Activated naive CD8-positive, alpha-beta T cell treated with anti-CD3 and anti-CD28 coated beads for 36 hours (primary cell): Measurements from ENCODE around the gene HOXD4. TPM values are rescaled to one million over a fixed set of nuclear protein-coding genes. Genes with fewer than 3 reads are reported as not detected.

Source experiments
- DNase-seq: peaks from one replicate; pipeline ENCODE4 v3.0.0; 2021
- H3K27ac Mint-ChIP-seq: one replicate; pipeline ENCODE4 v1.8.0; 2022; ENCODE audit warnings: mild to moderate bottlenecking, moderate library complexity, mixed read lengths
- H3K27me3 Mint-ChIP-seq: one replicate; pipeline ENCODE4 v1.8.0; 2022; ENCODE audit warnings: mild to moderate bottlenecking, mixed read lengths
- H3K36me3 Mint-ChIP-seq: one replicate; pipeline ENCODE4 v1.8.0; 2021; ENCODE audit warnings: mild to moderate bottlenecking, mixed read lengths
- H3K4me1 Mint-ChIP-seq: one replicate; pipeline ENCODE4 v1.8.0; 2021; ENCODE audit warnings: mixed read lengths
- H3K4me3 Mint-ChIP-seq: one replicate; pipeline ENCODE4 v1.8.0; 2022; ENCODE audit warnings: mild to moderate bottlenecking, moderate library complexity, mixed read lengths
- H3K9me3 Mint-ChIP-seq: one replicate; pipeline ENCODE4 v1.8.0; 2022; ENCODE audit warnings: mixed read lengths
- total RNA-seq, 2 experiments: library from RNA; stranded (reverse); gene quantifications; one replicate each; pipeline ENCODE4 v1.2.3, GENCODE V29; 2021

HOXD4 gene
- total RNA-seq, 2 experiments from 2014 or later: not detected

DNA sequence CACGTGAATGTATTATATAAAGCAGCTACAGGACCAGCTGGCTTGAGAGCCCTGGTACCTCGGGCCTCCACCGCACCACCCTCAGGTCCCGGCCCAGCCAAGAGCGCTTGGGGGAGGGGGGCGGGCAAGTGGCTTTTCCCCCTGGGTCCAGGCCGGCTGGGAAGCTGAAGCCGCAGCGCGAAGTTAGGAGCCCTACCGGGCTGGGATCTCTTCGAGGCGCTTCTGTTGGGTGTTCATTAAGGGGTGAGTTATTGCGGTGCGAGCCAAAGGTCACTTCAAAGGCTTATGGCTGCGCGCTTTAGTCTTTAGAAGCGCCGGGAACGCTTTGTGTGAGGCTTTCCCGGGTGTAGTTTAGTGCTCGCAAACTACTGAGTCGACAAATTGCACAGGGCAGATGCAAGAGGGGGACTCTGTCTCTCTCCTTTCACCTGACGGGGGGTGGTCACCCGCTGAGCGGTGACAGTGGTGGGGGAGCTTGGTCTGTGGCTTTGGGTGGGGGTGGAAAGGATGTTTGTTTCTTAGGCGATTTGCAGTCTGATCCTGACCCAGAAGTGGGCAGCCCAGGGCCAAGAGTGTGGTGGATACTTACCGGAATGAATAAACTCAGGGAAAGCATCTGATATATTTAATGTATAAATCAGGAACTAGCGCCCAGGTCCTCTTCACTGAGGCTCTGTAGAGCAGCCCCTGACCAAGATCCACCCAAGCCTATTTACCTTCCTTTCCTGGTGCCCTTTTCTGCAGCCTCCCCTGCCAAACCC, 11.7 kb downstream of the HOXD4 start:
- Mint-ChIP-seq H3K4me1 (peaks cover 16% of the 10 kb centered on the region), H3K27me3 (peaks cover 97% of the 10 kb centered on the region), H3K36me3 (no peaks in the 10 kb centered on the region), H3K9me3 (peaks cover 12% of the 10 kb centered on the region), H3K27ac (no peak overlapping the region), H3K4me3 (no peak overlapping the region)
- no peak for DNase-seq

DNA sequence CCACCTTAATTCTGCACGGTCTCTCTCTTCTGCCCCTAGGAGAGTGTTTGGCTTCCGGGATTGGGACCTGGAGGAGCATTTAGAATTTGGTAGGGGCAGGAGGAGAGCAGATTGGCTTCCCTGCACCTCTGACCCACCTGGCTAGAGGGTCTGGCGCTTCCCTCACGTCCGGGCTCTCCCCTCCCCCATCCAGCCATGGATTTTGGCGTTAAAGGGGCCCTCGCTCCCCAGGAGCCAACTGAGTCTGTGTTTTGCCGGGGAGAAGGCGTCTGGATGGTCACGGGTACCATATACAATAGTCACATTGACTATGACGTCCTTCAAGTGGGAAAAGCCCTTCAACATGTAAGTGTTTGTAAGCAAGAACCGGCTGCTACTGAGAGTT, 12.3 kb downstream of the HOXD4 start:
- H3K27me3 Mint-ChIP-seq: peaks cover 96% of the 10 kb centered on the region
- H3K9me3 Mint-ChIP-seq: peaks cover 12% of the 10 kb centered on the region
- H3K4me3 Mint-ChIP-seq: no peak overlapping the region
- H3K27ac Mint-ChIP-seq: no peak overlapping the region
- H3K36me3 Mint-ChIP-seq: no peaks in the 10 kb centered on the region
- no peak for DNase-seq
- peaks cover 13% of the 10 kb centered on the region for H3K4me1 Mint-ChIP-seq

DNA sequence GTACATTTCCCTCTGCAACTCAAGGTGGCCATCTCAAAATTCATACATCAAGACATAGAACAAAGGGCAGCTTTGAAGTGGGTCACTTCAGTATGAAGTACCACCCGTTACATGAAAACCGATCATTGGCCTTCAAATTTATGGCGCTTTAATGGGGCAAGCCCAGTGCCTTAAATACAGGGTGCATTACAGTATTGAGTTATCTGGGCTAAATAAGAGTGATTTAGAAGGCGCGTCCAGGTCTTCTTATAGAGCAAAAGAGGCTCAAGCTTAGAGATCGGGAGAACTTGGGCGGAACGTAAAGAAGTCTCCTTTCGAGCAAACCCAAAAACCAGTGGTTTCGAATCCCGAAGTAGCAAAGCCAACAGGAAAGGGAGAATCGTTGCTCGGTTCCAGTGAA, 12.9 kb downstream of the HOXD4 start:
- DNase-seq: no peak
- Mint-ChIP-seq H3K27ac (no peak overlapping the region), H3K9me3 (peaks cover 12% of the 10 kb centered on the region), H3K27me3 (peaks cover 95% of the 10 kb centered on the region), H3K4me1 (peaks cover 13% of the 10 kb centered on the region), H3K36me3 (no peaks in the 10 kb centered on the region), H3K4me3 (no peak overlapping the region)

DNA sequence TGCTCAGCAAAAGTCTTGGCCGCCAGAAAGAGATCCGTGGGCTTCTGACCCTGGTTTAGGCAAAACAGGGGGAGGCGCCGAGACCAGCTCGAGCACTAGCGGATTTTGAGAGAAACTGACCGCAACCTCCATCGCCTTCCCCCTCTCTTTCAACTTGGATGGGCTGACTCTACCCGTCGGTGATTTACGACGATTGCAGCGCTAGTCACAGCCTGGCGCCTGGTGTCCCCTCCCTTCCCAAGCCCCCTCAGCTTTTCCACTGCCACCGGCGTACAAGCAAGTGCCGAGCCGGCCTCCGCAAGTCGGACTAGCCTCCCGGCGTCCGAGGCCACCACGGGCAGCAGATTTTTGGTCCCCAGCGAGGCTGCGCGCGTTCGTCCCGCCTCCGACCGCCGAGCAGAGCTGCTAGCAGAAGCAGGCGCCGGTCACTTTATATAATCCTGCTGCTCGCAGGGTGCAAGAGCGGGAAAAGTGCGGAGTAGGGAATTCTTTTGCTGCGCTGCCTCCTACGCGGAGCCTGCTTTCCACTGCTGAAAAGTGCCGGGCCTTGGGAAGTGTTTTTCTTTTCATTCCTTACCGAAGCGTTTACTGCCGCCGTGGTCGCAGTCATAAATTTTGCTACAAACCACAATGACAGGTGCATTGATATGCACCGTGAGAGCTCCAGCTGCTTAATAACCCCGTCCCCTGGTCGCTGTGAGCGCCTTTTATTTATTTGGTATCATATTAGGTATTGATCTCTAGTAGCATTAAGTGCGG, 13.4 kb downstream of the HOXD4 start:
- DNase-seq: no peak
- peaks cover 12% of the 10 kb centered on the region for H3K9me3 Mint-ChIP-seq
- peaks cover 11% of the 10 kb centered on the region for H3K4me1 Mint-ChIP-seq
- H3K27ac Mint-ChIP-seq: no peak overlapping the region
- H3K4me3 Mint-ChIP-seq: peak overlapping the region; percentile 2
- H3K36me3 Mint-ChIP-seq: no peaks in the 10 kb centered on the region
- peaks cover 95% of the 10 kb centered on the region for H3K27me3 Mint-ChIP-seq

DNA sequence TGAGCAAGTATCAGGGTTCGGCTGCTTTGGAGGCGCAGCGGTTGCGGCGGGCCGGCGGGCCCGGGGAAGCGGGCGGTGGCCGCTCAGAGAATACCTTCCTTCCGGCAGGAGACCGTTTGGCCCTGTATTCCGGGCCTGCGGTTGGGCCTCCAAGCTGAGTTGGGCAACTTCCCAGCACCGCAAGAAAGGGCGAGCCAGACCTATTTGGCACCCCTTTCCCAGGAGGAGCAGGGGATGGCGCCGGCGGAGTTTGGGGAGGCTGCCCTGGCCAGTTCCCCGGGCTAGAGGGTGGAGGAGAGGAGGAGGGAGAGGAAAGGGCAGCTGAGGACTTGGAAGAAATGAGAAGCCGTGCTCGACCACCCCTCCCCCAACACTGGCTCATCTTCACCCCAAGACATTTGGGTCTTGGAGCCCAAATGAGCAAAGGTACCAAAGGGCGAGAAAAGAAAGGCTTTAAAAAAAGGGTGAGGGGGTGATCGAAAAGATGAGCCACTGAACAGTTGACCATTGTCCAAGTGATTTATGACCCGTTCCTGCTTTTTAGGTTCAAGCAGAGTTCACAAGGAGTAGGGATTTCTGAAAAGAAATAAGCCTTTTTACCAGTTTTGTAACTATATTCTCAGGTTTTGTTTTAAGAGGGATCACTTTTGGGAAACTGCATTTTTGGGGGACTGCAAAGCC, 14.2 kb downstream of the HOXD4 start:
- Mint-ChIP-seq H3K4me1 (peaks cover 11% of the 10 kb centered on the region), H3K4me3 (no peak overlapping the region), H3K27ac (no peak overlapping the region), H3K36me3 (no peaks in the 10 kb centered on the region), H3K9me3 (peaks cover 12% of the 10 kb centered on the region), H3K27me3 (peaks cover 95% of the 10 kb centered on the region)
- no peak for DNase-seq

DNA sequence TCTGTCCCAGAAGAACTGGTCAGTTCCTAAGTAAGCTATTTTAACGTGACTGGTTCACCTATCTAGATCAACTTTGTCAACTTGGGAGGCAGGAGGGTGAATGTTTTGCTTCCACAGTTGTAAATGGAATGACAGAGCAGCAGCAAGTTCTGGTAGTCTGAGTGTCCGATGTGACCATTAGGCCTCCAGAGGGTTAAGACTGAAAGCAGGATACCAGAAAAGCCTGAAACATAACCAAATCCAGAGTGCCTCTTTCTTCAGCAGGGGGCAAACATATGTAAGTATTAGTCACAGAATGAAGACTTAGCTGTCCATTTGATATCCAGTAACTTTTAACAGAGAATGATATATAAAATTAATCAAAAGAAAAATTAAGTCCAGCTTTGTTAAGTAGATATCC, 14.9 kb downstream of the HOXD4 start:
- Mint-ChIP-seq H3K4me1 (peaks cover 7% of the 10 kb centered on the region), H3K9me3 (peaks cover 12% of the 10 kb centered on the region), H3K4me3 (no peak overlapping the region), H3K27ac (no peak overlapping the region), H3K27me3 (peaks cover 95% of the 10 kb centered on the region), H3K36me3 (no peaks in the 10 kb centered on the region)
- DNase-seq: no peak

DNA sequence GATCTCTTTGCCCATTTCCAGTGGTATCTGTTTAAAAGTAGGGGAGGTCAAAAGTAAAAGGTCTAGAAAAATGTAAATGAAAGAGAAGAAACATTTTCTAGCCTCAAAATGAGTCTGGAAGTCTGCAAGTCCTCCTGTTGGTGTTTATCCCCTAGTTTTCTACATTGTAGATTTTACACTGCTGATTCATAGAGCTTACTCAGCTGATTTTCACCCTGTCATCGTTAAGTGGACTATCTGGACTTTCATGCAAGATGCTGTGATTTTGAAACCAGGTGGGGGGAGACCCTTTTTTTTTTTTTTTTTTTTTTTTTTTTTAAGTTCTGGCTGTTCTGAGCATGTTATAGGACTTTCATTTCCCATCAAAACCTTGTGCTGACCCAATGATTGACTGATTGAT, 16.0 kb downstream of the HOXD4 start:
- Mint-ChIP-seq H3K27ac (no peak overlapping the region), H3K4me3 (no peak overlapping the region), H3K27me3 (peaks cover 95% of the 10 kb centered on the region), H3K4me1 (peaks cover 6% of the 10 kb centered on the region), H3K36me3 (no peaks in the 10 kb centered on the region), H3K9me3 (peaks cover 11% of the 10 kb centered on the region)
- DNase-seq: no peak

DNA sequence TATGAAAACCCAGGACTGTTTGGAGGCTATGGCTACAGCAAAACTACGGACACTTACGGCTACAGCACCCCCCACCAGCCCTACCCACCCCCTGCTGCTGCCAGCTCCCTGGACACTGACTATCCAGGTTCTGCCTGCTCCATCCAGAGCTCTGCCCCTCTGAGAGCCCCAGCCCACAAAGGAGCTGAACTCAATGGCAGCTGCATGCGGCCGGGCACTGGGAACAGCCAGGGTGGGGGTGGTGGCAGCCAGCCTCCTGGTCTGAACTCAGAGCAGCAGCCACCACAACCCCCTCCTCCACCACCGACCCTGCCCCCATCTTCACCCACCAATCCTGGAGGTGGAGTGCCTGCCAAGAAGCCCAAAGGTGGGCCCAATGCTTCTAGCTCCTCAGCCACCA, 17.8 kb downstream of the HOXD4 start:
- Mint-ChIP-seq H3K27me3 (peaks cover 95% of the 10 kb centered on the region), H3K9me3 (peaks cover 5% of the 10 kb centered on the region), H3K36me3 (peaks cover 1% of the 10 kb centered on the region), H3K27ac (no peak overlapping the region), H3K4me1 (peaks cover 15% of the 10 kb centered on the region), H3K4me3 (no peak overlapping the region)
- no peak for DNase-seq

DNA sequence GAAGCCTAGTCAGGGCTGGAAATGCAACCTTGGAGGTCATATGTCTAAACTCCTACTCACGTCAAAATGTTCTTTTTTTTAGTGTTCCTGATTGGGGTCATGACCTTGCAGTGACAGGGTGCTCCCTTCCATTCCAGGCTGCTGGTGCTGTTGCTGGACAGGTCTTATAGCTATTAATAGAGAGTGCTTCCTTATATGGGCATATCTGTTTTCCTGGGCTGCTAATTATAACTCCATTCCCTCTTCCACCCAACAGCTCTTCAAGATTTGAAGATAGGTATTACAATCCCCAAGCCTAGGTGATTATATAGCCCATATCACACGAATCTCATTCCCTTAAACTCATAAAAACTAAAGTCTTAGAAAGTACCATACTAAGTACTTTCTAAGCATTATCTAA, 18.4 kb downstream of the HOXD4 start:
- H3K27me3 Mint-ChIP-seq: peaks cover 95% of the 10 kb centered on the region

DNA sequence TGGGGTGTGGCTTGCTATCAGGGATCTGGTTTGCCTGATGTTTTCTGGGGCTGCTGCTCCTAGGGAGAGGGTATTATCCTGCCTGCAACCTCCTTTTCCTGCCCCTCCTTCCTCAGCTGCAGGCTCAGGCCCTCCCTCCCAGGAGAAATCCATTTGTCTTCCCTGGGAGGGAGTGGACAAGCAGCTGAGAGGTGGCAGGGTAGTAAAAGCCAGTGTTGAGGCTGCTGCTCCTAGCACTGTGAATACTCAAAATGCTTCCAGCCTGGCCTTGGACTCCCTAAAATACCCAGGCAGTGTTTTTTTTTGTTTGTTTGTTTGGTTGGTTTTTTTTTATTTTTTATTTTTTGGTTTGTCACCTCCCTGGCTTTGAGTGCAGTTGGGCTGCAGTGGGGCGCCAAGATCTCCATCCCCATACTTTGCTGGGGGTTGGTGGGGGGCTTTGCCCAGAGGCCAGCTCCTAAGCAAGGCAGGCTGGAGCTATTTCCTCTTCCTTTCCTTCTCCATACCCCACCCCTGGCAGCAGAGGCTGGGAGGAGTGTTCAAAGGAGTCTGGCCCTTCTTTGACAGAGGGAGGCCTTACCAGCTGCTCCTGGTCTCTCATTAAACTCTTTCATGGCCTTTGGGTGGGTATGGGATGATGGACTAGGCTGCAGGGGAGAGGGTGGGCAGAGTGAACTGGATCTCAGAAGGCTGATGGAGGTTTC, 19.4 kb downstream of the HOXD4 start:
- DNase-seq: no peak
- Mint-ChIP-seq H3K27me3 (peaks cover 95% of the 10 kb centered on the region), H3K9me3 (peaks cover 3% of the 10 kb centered on the region)

More for the DNA sequence above, 18.4 kb downstream of the HOXD4 start:
- H3K36me3 Mint-ChIP-seq: peaks cover 1% of the 10 kb centered on the region
- peaks cover 3% of the 10 kb centered on the region for H3K9me3 Mint-ChIP-seq
- no peak overlapping the region for H3K27ac Mint-ChIP-seq
- no peak overlapping the region for H3K4me3 Mint-ChIP-seq
- no peak for DNase-seq
- peaks cover 14% of the 10 kb centered on the region for H3K4me1 Mint-ChIP-seq

DNA sequence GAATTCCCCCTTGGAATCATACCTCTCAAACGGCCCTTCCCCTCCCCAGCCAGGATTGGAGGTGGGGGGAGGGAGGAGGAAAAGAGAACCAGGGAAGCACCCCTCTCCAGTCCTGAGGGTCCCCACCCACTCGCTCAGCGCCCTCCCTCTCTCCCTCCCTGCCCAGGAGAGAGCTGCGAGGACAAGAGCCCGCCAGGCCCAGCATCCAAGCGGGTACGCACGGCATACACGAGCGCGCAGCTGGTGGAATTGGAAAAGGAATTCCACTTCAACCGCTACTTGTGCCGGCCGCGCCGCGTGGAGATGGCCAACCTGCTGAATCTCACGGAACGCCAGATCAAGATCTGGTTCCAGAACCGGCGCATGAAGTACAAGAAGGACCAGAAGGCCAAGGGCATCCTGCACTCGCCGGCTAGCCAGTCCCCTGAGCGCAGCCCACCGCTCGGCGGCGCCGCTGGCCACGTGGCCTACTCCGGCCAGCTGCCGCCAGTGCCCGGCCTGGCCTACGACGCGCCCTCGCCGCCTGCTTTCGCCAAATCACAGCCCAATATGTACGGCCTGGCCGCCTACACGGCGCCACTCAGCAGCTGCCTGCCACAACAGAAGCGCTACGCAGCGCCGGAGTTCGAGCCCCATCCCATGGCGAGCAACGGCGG, 20.1 kb downstream of the HOXD4 start:
- no peak overlapping the region for H3K27ac Mint-ChIP-seq
- peaks cover 3% of the 10 kb centered on the region for H3K9me3 Mint-ChIP-seq
- H3K36me3 Mint-ChIP-seq: peaks cover 1% of the 10 kb centered on the region
- peaks cover 97% of the 10 kb centered on the region for H3K27me3 Mint-ChIP-seq
- DNase-seq: no peak
- peaks cover 21% of the 10 kb centered on the region for H3K4me1 Mint-ChIP-seq
- H3K4me3 Mint-ChIP-seq: no peak overlapping the region

More for the DNA sequence above, 19.4 kb downstream of the HOXD4 start:
- no peak overlapping the region for H3K4me3 Mint-ChIP-seq
- H3K27ac Mint-ChIP-seq: no peak overlapping the region
- H3K36me3 Mint-ChIP-seq: peaks cover 1% of the 10 kb centered on the region
- peaks cover 18% of the 10 kb centered on the region for H3K4me1 Mint-ChIP-seq

DNA sequence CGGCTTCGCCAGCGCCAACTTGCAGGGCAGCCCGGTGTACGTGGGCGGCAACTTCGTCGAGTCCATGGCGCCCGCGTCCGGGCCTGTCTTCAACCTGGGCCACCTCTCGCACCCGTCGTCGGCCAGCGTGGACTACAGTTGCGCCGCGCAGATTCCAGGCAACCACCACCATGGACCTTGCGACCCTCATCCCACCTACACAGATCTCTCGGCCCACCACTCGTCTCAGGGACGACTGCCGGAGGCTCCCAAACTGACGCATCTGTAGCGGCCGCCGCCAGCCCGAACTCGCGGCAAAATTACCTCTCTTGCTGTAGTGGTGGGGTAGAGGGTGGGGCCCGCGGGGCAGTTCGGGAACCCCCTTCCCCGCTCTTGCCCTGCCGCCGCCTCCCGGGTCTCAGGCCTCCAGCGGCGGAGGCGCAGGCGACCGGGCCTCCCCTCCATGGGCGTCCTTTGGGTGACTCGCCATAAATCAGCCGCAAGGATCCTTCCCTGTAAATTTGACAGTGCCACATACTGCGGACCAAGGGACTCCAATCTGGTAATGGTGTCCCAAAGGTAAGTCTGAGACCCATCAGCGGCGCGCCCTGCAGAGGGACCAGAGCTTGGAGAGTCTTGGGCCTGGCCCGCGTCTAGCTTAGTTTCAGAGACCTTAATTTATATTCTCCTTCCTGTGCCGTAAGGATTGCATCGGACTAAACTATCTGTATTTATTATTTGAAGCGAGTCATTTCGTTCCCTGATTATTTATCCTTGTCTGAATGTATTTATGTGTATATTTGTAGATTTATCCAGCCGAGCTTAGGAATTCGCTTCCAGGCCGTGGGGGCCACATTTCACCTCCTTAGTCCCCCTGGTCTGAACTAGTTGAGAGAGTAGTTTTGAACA, 20.9 kb downstream of the HOXD4 start:
- no peak for DNase-seq
- Mint-ChIP-seq H3K4me1 (peaks cover 24% of the 10 kb centered on the region), H3K4me3 (no peak overlapping the region), H3K27me3 (peaks cover 97% of the 10 kb centered on the region), H3K27ac (no peak overlapping the region), H3K9me3 (peaks cover 3% of the 10 kb centered on the region), H3K36me3 (peaks cover 1% of the 10 kb centered on the region)

DNA sequence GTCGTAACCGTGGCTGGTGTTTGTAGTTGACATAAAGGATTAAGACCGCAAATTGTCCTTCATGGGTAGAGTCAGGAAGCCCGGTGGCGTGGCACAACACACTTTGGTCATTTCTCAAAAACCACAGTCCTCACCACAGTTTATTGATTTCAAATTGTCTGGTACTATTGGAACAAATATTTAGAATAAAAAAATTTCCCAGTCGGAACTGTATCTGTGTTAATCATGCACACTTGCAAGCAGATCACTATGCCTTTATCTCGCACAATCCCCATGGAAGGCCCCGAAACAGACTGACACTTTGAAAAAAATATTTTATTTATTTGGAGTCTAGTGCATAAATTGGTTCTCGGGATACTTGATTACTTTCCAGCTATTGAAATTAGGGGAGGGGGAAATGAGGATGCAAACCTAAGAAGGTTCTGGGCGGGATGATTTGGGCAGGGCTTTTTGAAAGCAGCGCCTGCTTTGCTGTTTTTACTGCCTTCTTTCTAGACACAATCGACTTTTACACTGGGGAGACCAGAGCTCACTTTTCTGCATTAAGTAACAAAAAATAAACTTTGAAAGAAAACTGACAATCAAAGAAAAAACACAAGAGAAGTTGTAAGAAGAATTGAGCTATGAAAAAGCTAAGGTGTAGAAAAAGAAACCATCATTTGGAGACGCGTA, 21.7 kb downstream of the HOXD4 start:
- Mint-ChIP-seq H3K27ac (no peak overlapping the region), H3K4me3 (no peak overlapping the region), H3K36me3 (peaks cover 1% of the 10 kb centered on the region), H3K27me3 (peaks cover 97% of the 10 kb centered on the region), H3K9me3 (peaks cover 3% of the 10 kb centered on the region), H3K4me1 (peaks cover 27% of the 10 kb centered on the region)
- DNase-seq: no peak
